ENCODE data around the gene ERCC5.

ERCC5 gene

GRCh38 chr13:102881819-102882686, 36.2 kb downstream of the ERCC5 start:
- no peak for DNase-seq (ENCODE audit: low read depth)
- TF ChIP-seq CTCF (conservative IDR thresholded peaks at IDR 0.05; ENCODE audit: low read depth, low read length), result no peak
- H3K4me3 ChIP-seq (ENCODE audit: low read length), result no peak overlapping the region

- H3K4me3 ChIP-seq (ENCODE audit: low read length), result no peak overlapping the region
- no peak for TF ChIP-seq CTCF (conservative IDR thresholded peaks at IDR 0.05; ENCODE audit: low read depth, low read length)
- DNase-seq (ENCODE audit: low read depth), result no peak
Measured at GRCh38 chr13:102892503-102892902, 46.7 kb downstream of the ERCC5 start.

GRCh38 chr13:102897371-102898138, 51.7 kb downstream of the ERCC5 start:
- TF ChIP-seq CTCF (conservative IDR thresholded peaks at IDR 0.05; ENCODE audit: low read depth, low read length), result no peak
- H3K4me3 ChIP-seq (ENCODE audit: low read length), result no peak overlapping the region
- no peak for DNase-seq (ENCODE audit: low read depth)

GRCh38 chr13:102900193-102900608, 54.4 kb downstream of the ERCC5 start:
- no peak for TF ChIP-seq CTCF (conservative IDR thresholded peaks at IDR 0.05; ENCODE audit: low read depth, low read length)
- no peak overlapping the region for H3K4me3 ChIP-seq (ENCODE audit: low read length)
- DNase-seq (ENCODE audit: low read depth), result no peak

- DNase-seq (ENCODE audit: low read depth), result no peak
- H3K4me3 ChIP-seq (ENCODE audit: low read length), result no peak overlapping the region
- no peak for TF ChIP-seq CTCF (conservative IDR thresholded peaks at IDR 0.05; ENCODE audit: low read depth, low read length)
Measured at GRCh38 chr13:102901056-102901455, 55.2 kb downstream of the ERCC5 start.

- no peak for TF ChIP-seq CTCF (conservative IDR thresholded peaks at IDR 0.05; ENCODE audit: low read depth, low read length)
- no peak overlapping the region for H3K4me3 ChIP-seq (ENCODE audit: low read length)
- no peak for DNase-seq (ENCODE audit: low read depth)
Measured at GRCh38 chr13:102901615-102902305, 55.9 kb downstream of the ERCC5 start.

Measured in retinal pigment epithelial cell (primary cell).